NOMO-1 (cell line): ENCODE measurements around the gene GLTP.
"Not testable (repeated sequence)": the region's sequence is repeated elsewhere in the genome, so short reads cannot be mapped to it uniquely, and the experiment has no call there.

ENCODE experiments used
- DNase-seq, 2 experiments: peaks; one replicate each; lab custom pipeline; 2025; ENCODE audit not compliant: unreplicated experiment in 2 of 2; lab: John Stamatoyannopoulos, UW

GLTP gene

DNA sequence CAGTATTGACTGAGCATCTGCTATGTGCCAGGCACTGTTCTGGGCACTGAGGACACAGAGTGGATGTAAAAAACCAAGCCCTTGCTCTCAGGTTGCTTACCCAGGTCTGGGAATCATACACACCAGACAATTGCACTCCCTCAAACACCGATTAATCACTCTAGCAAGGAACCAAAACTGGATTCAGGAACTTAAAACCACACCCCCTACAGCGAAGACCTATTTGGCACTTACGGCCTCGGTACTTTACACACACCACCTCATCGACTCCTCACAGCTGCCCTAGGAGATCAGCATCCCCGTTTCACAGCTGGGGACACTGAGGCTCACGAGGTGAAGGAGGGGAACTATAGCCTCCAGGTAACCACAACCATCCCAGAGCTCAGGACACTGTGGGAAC lies 1.6 kb downstream of the GLTP start:
- DNase-seq, result peak; percentile 74 to 79

DNA sequence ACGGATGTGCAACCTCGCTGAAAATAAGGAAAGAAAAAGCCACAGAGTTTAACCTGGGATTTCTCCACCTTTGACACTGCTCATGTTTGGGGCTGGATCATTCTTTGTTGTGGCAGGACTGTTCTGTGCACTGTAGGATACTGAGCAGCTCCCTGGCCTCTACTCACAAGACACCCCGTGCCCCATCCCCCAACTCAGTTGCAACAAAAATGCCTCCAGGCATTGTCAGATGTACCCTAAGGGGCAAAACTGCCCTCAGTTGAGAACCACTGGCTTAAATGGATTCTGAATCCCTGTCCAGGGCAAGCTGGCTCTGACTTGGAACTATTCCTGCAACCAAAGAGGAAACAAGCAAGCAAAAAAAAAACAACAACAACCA lies 2.1 kb downstream of the GLTP start:
- DNase-seq, result no peak

DNA sequence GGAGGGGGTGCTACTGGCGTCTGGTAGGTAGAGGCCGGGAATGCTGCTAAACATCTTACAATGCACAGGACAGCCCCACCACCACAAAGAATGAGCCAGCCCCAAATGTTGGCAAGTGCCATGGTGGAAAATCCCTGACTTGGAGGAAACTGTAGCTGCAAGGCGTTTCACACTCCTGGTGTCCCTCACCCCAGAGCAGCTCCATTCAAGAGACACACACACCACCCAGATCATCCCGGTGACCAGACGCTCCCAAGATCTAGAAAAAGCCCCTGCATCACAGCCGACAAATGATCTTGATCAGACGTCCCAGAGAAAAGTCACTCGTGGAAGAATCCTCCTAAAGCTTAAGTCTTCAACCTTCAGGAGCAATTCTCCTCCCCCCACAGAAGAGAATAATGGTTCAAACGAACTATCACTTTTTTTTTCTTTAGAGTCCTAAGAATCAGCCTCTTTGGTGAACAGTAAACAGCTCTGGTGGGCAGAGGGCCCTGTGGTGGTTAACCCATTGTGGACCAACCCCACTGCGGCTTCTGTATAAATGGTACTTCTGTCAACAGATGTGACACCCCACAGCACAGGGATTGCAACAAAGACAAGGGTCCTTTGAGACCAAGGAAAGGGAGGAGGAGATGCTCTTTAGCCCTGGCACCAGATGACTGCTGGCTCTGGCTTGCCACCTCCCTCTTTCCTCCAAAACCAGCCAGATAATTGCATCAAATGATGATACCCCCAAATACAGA lies 2.7 kb downstream of the GLTP start:
- no peak for DNase-seq

DNA sequence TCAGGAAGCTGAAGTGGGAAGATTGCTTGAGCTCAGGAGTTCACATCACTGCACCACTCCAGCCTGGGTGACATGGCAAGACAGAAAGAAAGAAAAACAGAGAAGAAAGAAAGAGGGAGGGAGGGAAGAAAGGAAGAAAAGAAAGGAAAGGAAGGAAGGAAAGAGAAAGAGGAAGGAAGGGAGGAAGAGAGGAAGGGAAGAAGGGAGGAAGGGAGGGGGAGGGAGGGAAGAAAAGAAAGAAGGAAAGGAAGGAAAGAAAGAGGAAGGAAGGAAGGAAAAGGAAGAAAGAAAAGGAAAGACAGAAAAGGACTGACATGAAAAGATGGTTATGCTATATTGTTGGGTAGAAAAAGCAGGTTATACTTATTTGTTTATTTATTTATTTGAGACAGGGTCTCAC lies 3.9 kb downstream of the GLTP start:
- DNase-seq, result no peak

DNA sequence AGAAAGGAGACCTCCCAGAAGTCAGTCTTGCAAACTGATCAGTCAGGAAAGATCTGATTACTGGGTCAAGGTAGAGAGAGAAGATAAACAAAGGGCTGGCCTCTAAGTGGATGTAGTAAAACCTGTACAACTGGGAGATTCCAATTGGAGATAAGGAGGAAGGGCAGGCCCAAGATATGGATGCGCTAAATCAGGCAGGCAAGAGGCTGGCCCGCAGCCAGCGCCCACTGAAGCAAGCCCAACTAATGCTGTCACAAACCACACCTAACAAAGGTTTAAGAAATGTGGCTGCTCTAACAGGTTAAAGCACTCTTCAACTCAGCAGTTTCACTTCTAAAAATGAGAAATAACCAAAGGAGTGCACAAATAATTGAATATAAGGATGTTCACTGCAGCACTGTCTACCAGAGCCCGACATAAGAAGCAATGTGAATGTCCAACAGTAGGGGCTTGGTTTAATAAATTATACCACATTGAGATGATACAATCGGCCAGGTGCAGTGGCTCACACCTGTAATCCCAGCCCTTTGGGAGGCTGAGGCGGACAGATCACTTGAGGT lies 4.7 kb downstream of the GLTP start:
- peak in 1 of 2 experiments; percentile 19 for DNase-seq

DNA sequence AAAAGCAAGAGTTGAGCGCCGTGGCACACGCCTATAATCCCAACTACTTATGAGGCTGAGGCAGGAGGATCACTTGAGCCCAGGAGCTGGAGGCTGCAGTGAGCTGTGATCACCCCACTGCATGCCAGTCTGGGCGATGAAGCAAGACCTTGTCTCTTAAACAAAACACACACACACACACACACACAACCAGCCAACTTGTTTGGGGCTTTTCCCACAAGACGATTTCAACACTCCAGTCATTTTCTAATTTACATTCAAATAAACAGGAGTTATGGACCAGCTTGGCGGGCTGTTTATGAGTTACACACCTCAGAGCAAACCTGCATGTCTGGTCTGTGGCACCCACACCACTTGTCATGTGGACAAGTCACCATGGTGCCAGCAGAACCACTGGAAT lies 6.7 kb downstream of the GLTP start:
- no peak for DNase-seq

DNA sequence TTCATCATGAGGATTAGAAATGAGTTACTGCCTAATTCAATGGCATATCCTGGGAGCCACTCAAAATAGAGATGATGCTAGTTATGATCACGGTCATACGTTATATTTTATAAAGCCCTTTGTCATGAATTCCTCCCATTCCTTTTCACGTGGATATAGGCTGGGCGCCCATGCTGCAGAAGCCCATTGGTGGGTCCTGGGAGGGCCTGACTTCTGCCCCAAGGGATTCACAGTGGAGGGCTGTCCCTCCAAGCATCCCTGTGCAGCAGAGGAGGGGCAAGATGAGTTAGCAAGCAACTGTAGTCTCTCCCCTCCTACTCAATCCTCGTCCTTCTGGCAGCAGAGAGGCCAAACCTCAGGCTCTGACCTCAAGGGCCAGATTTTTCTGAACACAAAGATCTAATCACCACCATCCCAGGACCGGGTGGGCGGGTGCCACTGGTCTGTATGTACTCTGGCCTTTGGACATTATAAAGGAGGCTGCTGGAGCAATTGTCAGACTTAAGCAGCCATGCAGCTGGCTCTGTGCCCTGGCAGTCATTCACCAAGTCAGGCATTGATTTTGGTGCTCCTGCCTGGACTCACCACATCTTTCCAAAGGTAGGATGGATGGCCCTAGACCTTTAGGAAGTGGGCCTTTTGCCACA lies 8.6 kb downstream of the GLTP start:
- no peak for DNase-seq

DNA sequence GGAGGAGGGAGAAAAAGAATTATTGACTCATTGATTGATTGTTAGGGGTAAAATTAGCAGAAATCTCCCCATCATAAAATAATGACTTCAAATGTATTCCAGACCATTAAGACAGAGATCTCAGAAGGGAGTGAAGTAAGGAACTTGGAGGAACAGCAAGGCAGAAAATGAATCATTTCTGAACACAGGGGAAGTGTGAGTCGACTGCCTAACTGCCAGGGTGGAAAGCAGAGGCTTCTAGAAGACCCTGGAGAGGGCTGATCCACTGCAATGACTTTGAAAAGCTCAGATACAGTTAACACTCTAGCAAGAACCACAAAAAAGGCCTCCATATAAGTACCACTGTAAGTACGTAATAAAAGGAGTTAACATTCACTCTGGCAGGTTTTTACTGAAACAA lies 9.7 kb downstream of the GLTP start:
- no peak for DNase-seq

DNA sequence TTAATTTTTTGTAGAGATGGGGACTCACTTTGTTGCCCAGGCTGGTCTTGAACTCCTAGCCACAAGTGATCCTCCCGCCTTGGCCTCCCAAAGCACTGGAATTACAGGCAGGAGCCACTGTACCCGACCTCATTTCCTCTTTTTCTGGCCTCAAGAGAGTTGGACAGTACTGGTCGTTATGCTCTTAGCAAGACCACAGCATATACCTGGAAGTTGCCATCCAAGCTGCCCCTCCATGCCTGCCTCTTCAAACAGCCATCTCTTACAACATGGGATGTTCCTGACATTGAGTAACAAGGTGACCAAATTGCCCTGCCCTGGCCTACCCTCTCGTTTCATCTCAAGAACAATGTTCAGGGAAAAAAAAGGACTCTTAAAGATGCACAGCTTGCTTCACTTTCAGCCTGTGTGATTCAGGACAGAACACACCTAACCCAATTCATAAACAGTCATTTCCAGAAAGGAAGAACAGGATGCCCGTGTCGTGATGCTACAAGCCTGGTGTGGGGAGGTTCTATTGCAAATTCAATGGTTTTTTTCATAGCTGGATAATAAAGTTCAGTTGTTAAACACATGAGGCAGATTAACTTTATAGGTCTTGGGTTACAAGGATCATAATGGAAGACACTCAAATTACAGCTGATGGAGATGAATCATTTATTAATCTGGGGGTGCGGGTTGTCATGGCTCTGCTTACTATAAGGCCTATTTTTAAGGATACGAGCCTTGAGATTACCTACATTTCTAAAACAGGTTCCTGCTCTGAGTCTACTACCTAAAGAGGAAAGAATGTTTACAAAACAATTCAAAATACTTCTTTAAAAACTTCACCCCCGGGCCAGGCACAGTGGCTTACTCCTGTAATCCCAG lies 11.9 kb downstream of the GLTP start:
- DNase-seq, result peak in 1 of 2 experiments; percentile 12

DNA sequence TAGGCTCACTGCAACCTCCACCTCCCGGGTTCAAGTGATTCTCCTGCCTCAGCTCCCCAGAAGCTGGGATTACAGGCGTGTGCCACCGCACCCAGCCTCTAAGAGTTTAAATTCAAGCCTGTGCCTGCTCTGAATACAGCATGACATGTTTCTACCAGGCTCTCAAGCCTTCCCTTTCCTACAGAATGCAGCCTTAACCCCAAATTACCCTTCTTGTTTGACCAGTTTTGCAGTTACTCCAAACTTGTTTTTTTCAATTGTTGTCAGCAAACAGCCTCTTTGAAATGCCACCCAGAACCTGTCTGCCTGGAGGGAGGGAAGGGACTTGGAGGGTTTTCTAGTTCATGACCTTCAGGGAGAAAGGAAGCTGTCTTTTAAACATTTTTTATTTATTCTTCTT lies 15.4 kb downstream of the GLTP start:
- DNase-seq, result no peak

DNA sequence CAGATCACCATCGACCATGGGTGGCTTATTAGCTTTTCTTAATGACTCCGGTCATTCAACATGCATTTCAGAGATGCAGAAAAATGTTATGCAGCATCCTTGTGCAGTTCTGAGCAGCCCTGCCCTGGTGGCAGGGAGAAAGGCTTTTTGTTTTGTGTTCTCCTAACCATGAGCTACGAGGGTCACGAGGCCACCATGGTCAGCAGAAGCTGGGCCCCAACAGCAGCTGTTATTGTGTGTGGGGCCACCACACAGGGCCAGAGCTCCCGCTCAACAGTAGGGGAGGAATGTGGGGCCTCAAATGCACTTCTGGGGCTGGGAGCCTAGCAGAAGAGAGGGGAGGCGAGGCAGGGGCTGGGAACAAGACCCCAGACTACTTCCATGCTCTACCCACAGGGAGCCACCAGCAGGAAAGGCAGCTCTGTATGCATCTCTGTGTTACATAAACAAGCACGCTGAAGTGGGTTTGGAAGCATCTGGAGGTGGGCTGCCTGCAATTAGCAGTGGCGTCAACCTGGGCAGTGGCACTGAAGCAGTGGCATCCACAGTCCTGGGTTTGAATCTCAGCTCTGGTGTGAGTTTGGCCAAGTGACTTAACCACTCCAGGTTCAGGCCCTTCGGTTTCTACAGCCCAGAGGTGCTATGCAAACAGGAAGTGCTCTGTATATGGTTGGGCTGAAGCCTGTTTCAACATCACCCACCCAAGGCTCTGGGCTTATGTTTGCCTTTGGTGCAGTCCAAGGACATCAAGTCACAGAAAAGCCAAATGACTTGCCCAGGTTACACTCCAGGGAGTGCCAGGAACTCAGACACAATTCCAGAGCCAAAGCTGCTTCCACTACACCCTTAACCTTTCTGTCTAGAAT lies 16.3 kb downstream of the GLTP start:
- peak; percentile 72 to 82 for DNase-seq

DNA sequence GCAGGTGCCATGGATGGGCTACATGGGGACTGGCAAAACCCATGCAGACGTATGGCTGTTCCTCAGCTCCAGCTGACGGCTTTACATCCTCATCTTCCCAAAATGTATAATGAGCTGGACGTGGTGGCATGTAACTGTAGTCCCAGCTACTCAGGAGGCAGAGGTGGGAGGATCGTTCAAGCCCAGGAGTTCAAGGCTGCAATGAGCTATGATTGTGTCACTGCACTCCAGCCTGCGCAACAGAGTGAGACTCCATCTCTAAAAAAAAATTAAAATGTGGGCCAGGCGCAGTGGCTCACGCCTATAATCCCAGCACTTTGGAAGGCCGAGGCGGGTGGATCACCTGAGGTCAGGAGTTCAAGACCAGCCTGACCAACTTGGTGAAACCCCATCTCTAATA lies 17.9 kb downstream of the GLTP start:
- DNase-seq, result not testable (repeated sequence)

DNA sequence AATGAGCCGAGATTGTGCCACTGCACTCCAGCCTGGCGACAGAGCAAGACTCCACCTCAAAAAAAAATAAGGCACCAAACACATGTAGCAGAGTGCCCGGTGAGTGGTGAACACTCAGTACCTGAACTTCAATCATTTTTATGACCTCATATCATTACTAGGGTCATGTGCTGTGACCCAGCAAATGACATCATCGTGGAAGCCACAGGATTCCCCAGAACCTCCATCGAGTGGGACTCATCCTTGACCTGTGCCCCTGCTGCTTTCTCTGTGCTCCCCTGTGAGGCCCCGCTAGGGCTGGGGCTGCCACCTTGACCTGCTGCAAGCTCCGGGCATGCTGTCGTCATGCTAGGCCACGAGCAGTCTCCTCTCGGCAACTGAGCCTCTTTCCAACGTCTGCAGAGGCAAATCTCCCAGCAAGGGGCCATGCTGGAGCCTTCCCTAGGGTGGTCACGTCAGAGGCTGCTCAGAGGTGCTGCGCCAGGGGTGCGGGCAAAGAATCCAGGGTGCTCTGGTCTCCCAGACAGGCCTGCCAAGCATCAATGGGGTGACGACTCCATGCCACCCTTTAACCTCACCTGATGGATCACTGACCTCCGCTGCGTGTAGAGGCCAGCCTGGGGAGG lies 18.5 kb downstream of the GLTP start:
- no peak for DNase-seq

DNA sequence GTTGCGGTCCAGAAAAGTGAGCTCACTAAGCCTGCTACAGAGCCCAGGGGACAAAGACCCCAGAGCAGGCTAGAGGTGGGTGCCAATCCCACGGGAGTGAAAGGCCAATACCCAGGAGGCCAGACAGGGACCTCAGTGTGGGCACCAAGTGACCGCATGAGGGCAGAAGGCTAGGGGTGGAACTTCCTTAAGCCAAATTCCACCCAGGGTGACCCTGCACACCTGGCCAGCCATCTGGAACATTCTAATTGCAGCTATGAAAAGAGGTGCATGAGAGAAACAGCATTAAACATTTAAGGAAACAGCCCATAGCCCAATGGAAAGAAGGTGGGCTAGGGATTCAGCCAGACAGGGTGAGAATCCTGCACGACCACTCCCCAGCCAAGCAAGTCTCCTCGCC lies 19.4 kb downstream of the GLTP start:
- no peak for DNase-seq

DNA sequence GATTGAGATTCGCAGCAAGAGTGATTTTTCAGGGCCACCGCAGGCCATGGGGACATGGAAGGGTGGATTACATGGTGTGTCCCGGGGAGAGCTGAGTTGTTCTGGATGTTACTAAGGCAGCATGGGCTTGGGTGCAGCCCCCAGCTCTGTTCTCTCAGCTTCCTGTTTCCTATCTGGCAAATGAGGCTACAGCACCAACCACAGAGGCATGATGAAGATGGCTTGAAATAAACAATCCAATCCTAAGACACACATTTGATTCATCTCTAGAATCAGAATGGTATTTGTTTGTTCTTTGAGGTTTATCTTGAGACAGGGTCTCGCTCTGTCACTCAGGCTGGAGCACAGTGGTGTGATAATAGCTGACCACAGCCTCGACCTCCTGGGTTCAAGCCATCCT lies 21.6 kb downstream of the GLTP start:
- no peak for DNase-seq

DNA sequence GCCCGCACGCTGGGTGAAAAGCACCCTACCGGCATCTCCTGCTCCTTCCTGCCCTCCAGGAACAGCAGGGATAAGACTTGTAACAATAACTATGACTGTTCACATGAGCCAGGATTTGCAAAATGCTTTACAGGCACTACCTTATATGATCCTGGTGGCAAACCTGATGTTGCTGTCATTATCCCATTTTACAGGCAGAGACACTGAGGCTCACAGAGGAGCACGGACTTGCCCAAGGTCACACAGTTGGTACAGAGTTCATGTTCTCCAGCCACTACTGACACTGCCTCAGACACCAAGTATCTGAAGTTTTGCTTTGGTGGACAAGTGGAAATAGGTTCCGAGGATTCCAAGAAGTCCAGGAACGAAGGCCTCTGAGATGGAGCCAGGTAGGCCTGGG lies 22.6 kb downstream of the GLTP start:
- DNase-seq, result no peak

DNA sequence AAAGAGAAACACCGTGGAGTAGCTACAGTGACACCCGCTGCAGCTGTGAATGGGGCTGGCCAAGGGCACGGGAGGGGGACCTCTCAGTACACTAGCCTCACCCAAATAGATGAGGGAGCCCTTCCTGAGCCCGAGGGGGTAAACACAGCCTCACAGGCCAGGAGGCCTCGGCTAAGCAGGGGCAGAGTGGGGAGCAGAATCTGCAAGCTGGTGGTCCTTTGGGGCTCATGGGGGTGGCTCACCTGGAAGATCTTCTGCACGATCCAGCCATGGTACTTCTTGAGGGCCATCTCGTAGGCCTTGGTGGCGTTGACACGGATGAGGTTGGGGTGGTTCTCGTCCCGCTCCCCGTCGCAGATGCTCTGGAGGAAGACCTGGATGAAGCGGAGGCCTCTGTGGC lies 25.0 kb downstream of the GLTP start:
- DNase-seq, result no peak

DNA sequence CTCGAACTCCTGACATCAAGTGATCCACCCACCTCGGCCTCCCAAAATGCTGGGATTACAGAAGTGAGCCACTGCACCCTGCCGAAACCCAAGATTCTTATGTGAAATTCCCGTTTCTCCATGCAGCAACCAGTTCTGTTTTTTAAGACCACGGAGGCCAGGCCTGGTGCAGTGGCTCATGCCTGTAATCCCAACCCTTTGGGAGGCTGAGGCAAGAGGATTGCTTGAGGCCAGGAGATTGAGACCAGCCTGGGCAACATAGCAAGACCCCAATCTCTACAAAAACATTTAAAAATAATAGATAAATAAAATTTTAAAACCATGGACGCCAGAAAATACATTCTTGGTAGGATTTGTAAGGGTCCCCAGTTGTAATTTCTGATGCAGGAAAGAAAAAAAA lies 29.8 kb downstream of the GLTP start:
- not testable (repeated sequence) for DNase-seq

DNA sequence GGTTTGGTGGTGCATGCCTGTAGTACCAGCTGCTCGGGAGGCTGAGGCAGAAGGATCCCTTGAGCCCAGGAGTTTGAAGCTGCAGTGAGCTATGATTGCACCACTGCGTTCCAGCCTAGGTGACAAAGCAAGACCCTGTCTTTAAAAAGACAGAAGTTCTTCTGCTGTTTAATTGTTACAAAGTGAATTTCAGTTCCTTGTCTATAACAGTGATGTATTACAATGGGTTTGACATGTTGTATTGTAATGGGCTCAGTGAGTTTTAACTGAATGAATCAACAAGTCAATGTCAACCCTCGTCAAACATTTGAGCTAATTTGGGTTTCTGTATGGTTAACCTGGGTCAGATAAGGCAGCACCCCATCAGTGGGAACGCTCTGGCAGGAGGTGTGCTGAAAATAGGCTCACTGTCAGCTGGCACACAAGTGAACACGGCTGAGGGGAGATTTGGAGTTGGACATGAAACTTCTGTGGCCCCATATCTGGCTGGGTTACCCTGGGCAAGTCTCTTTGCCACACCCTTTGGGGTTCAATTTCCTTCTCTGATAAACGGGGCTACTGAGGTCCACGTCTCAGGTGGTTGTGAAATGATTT lies 33.1 kb downstream of the GLTP start:
- DNase-seq, result peak; percentile 62 to 93

DNA sequence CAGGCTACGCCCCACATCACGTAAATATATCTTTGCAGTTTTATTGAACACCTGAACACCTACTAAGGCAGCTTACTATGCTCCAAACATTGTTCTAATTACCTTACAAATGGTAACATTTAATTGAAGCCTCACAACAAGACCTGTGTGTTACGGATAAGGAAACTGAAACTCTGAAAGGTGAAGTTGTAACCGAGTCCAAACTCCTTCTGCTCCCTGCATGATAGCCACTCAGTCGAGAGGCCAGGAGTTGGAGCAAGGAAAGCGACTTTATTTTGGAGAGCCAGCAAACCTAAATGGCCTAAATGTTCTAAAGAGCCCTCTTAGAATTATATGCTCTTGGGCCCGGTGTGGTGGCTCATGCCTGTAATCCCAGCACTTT lies 34.5 kb downstream of the GLTP start:
- DNase-seq, result no peak
